G401 (cell line): ENCODE results near the gene PTPRF. TPM values are rescaled to one million over a fixed set of nuclear protein-coding genes. Genes with fewer than 3 reads are reported as not detected.

ENCODE experiments used
- DNase-seq: peaks from one replicate; pipeline ENCODE4 v3.0.0-alpha.2; 2015; ENCODE audit warnings: low spot score
- in situ Hi-C: cut with HindIII; loops from 2 replicates; pipeline ENCODE4 v1.10.0; 2016; ENCODE audit warnings: low sequenced_read_pairs, mixed read lengths
- total RNA-seq: library from RNA; depleted of rRNA; stranded (reverse); fragments of >200 nt; shearing (Covaris generic); gene quantifications from 2 replicates; pipeline ENCODE4 v1.2.3, GENCODE V29; 2014

The PTPRF gene
- total RNA-seq, 1 experiment from 2014 or later, result 61.3 TPM

DNA sequence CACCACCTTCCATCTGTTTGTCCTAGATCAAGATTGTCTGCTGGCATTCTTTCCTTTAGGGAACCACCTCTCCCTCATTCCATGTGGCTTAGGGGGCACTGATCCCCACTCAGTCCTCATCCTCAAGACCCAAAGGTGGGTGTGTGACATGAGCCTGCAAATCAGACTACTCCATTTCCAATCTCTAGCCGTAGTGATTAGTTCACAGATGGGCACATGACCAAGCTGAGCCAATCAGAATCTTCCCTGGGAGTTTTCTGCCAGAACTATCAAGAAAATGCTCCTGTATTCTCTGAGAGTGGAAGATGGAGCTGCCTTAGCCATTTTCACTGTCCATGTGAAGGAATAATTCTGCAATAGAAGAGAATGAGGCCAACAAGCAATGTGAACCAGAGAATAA, 19.3 kb upstream of the PTPRF start:
- in situ Hi-C loops, result no loop called here
- no peak for DNase-seq

GRCh38 chr1:43512133-43512532, 18.6 kb upstream of the PTPRF start:
- DNase-seq, result no peak
- in situ Hi-C loops, result no loop called here

DNA sequence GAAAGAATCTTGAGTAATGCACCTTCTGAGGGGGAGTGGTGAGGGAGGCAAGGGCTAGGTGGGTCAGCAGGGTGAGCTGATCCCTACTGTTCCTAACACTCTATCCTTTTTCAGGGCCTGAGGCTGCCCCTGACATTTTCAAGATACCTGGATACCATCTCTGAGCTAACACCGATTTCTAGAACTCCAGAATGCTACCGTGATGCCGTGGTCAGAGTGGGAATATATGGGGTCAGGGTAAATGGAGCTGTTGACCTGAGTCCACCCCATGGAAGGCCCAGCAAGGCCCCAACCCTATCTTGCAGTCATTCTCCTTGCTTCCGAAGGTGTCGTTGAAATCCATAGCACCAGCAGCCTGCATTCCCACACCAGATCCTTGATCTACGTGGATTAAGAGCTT, 18.0 kb upstream of the PTPRF start:
- no peak for DNase-seq
- in situ Hi-C loops, result no loop called here

DNA sequence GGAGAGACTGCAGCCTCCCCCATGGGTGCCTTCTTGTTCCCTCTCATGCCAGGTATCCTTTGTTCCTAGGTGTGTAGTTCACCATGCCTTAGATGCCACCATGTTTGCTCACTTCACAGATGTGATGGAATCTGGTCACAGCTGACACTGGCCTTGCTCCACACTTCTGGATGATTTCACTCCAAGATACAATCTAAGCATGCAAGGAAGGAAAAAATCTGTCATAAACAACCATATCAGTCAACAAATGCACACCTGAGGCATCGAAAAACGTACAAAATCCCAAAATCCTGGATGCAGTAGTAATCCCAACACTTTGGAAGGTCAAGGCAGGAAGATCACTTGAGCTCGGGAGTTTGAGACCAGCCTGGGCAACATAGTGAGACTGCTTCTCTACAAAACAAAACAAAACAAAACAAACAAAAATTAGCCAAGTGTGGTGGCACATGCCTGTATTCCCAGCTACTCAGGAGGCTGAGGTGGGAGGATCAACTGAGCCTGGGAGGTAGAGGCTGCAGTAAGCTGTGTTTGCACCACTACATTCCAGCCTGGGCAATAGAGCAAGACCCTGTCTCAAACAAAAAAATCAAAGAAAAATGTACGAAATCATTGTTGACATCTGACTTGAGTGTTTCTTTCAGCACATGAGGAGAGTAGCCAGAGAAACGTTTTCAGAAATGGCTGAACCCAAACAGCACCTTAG, 17.1 kb upstream of the PTPRF start:
- in situ Hi-C loops, result no loop called here
- no peak for DNase-seq

DNA sequence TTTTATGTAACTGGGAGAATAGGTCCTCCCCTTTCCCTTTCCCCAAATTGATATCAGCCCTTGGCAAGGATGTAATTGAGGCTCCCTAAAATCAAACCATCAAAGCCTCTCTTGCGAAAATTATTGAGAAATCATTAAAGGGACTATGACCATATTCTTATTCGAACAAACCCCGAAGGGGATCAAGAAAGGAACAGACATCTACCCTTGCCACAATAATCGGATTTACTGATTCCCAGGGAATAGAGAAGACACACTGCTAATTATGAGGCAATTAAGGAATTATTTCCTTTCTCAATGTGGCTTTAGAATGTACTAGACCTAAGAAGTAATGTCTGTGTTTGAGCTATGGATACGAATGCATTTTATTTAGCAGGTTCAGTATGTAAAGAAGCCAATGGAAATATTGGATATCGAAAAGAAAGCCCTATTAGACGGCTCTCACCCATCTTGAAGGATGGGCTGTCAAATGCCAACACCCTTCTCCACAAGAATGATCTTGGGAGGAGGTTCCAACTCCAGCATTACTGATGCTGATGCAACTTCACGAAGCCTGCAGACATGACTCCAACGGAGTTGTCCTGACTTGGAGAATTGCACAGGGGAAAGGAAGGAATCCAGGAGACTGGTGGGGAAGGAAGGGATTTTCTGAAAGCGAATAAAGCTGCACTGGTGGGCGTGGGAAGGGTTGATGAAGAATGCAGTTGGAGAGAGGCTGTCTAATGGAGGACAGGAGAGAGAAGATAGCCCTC, 11.6 kb upstream of the PTPRF start:
- DNase-seq, result no peak
- in situ Hi-C loops, result no loop called here

- DNase-seq, result no peak
- in situ Hi-C loops, result no loop called here
Observed at GRCh38 chr1:43520100-43520778, 10.4 kb upstream of the PTPRF start.

DNA sequence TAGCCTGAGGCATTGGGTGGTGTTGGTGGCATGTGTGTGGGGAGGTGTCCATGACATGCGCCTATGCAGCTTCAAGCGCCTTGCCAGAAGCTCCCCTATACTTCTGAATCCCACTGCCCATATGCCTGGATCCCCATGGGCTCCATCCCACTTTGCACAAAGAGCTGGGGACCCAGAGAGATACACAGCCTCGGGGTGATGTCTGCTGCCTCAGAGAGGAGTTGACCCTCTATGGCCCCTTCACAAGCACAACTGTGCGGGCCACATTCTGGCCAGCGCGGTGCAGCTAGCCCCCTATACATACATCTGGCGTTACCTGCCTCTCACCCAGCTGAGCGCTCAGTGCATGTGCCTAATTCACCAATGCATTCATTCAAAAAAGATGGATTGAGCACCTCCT, 9.6 kb upstream of the PTPRF start:
- no peak for DNase-seq
- in situ Hi-C loops, result no loop called here

GRCh38 chr1:43521756-43522155, 8.9 kb upstream of the PTPRF start:
- in situ Hi-C loops, result no loop called here
- DNase-seq, result no peak

DNA sequence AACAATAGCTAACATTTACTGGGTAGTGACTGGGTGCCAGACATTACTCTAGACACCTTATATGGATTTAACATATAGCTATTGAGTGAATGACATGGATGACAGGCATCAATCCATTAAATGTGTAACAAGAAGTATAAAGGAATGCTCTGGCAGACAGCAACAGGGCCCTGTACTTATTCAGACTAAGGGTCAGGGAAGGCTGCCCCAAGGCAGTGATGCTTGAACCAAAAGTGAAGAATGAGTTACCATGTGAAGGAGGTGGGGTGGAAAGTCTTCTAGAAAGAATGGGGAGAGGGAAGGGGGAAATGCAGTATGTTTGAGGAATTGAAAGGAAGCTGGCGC, 8.3 kb upstream of the PTPRF start:
- DNase-seq, result no peak
- in situ Hi-C loops, result no loop called here

- in situ Hi-C loops, result no loop called here
Observed at GRCh38 chr1:43522776-43523480, 7.8 kb upstream of the PTPRF start.

GRCh38 chr1:43524804-43525203, 5.9 kb upstream of the PTPRF start:
- DNase-seq, result no peak
- in situ Hi-C loops, result no loop called here

More at GRCh38 chr1:43522776-43523480, 7.8 kb upstream of the PTPRF start:
- no peak for DNase-seq

GRCh38 chr1:43526002-43526401, 4.7 kb upstream of the PTPRF start:
- no peak for DNase-seq
- in situ Hi-C loops, result no loop called here

DNA sequence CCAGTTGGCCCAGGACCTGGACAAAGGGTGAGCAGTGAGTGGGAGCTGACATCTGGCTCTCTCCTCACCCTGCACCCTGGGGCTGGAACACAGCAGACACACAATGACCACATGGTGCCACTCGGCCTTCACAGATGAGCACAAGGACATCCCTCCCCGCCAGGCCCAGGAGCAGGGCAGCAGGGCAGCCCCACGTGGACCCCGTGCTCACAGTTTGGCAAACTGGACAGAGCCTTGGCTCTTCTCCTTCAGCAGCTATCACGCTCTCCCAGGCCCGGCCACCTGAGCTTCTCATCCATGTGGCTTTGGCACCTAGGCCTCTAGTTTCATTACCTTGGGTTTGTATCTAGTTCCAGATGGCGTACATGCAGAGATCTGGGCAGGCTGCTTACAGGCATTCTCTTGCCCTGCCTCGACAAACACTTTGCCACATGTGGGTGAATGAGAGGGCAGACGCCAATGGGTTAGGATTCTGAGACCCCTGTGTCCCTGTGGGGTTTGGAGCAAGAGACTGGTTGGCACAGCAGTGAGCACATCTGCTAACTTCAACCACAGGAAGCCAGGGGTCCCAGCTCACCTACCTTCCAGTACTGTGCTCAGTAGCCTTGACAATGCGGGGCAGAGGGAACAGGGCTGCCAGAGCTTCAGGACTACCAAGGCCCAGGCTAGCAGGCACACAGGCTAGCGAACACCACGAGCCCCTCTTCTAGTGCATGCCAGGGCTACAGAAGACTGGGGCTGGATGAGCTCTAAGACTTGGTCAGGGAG, 3.4 kb upstream of the PTPRF start:
- in situ Hi-C loops, result no loop called here
- peak; percentile 42 for DNase-seq

DNA sequence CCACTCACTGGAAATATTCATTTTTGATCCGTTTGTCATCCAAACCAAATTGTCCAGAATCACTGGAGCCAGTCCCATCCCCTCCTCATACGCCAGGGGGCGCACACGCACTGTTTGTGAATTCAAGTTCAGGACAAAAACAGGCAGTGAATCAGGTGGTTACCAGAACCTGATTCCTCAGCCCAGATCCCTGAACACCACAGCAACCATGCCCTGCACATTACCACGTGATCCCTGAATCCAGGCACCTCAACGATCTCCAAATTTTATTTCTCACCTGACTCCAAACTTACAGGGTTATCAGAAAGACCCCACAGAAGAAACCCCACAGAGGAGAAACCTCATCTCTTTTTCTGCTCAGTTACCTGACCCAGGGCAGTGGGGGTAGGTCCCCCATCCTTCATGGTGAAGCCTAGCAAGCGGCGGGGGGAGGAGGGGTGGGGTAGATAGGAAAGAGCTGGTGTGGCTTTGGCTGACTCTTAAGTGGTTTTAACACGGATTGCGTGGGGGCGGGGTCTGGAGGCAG, 1.4 kb upstream of the PTPRF start:
- in situ Hi-C loops, result no loop called here

DNA sequence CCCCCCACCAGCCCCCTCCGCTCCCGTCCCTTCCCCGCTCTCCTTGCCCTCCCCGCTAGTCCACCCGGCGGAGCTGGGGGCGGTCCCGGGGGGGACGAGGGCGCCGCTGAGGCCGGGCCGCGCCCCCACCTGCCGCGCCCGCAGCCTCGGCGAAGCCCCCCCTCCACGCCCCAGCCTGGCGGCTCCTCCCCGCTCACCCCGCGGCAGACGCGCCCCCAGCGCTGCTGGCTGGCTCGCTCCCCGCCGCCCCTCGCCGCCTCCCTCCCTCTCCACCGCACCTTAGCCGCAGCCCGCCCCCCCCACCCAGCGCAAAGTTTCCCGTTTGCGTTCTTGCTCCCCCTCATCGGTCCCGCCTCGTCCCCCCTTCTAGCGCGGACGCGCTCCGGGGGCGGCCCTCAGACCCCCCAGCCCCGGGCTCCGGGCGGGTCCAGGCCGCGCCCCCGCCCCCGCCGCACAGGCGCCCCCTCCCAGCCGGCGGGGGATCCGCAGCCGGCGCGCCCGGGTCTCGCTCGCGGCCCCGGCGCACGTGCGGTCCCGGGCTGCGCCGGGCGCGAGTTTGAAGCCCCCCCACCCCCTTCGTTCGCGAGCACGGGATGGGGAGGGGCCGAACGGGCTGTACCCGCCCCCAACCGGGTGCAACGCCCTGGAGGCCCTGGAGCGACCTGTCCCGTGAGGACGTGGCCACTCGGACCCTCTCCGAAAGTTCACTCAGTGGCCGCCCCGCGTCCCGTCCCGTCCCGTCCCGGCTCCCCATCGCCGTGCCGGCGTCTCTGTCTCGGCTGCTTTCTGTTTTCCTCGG, 623 bp downstream of the PTPRF start:
- in situ Hi-C loops, result no loop called here
- no peak for DNase-seq

More for the DNA sequence above, 1.4 kb upstream of the PTPRF start:
- DNase-seq, result peak; percentile 82

- in situ Hi-C loops, result no loop called here
- DNase-seq, result peak; percentile 15
Observed at GRCh38 chr1:43531906-43532584, 1.4 kb downstream of the PTPRF start.

DNA sequence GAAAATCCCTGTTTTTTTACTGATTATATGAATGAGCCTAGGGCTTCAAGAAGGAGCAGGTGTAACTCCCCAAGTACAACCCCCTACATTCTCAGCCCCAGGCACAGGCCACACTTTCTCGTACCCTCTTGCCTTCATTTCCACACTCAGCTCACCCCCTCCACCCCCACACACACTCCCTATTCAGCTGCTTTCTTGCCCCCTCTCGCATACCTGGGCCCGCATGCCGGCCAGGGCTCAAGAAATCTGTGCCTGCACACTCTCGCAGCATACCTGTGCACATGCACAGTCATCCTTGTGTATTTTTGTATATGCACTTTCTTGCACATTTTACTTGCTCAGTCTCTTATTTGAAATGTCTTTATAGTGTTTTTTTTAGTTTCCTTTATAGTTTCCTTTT, 2.0 kb downstream of the PTPRF start:
- in situ Hi-C loops, result no loop called here
- DNase-seq, result no peak

GRCh38 chr1:43533584-43533983, 2.9 kb downstream of the PTPRF start:
- in situ Hi-C loops, result no loop called here

More at GRCh38 chr1:43533584-43533983, 2.9 kb downstream of the PTPRF start:
- DNase-seq, result no peak
